GM18505 (cell line): ENCODE measurements around the gene EGFL8.
A peak's percentile ranks its signal among the peaks of the same experiment; 100 is the strongest.

Experiments
- ATAC-seq: cut with Tn5 transposase; IDR thresholded peaks from one replicate; pipeline ENCODE4 v1.9.1; 2021; ENCODE audit not compliant: unreplicated experiment
- POLR2A ChIP-seq: IDR thresholded peaks from 4 replicates; pipeline ENCODE4 v1.6.1; 2011; ENCODE audit warnings: borderline replicate concordance; ENCODE audit not compliant: insufficient read depth, insufficient read length; ENCODE audit errors: extremely low read depth

Gene EGFL8

GRCh38 chr6:32164295-32164694 lies at the start of gene EGFL8:
Gene EGFL8 (plus strand): TSS chr6:32164595. CDS start chr6:32166166, 1,571 bp downstream.
- no peak for ATAC-seq
- TF ChIP-seq POLR2A: no peak

DNA sequence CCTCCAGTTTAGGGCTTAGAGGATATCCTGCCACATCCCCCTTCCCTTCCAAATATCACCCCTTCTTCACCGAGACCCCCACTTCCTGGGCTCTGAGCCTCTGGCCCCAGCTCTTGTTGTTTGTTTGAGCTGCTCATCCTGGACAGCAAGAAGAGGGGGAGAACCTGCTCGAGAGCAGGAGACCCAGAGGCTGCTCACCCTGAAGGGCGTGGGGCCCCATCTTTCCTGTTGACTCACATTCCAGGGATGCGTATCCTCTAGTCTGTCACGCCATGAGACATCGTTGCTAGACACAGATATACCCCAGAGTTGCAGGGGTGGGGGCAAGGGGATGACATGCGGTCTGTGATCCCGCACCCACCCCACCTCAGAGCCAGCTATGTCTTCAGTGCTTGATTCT lies 49.6 kb upstream of the EGFL8 start:
- ATAC-seq: no peak
- no peak for TF ChIP-seq POLR2A

GRCh38 chr6:32115623-32116022 lies 48.8 kb upstream of the EGFL8 start:
- no peak for ATAC-seq
- TF ChIP-seq POLR2A: no peak

GRCh38 chr6:32116674-32117073 lies 47.7 kb upstream of the EGFL8 start:
- ATAC-seq: no peak
- TF ChIP-seq POLR2A: no peak

GRCh38 chr6:32117461-32117860 lies 46.9 kb upstream of the EGFL8 start:
- no peak for TF ChIP-seq POLR2A
- ATAC-seq: no peak

DNA sequence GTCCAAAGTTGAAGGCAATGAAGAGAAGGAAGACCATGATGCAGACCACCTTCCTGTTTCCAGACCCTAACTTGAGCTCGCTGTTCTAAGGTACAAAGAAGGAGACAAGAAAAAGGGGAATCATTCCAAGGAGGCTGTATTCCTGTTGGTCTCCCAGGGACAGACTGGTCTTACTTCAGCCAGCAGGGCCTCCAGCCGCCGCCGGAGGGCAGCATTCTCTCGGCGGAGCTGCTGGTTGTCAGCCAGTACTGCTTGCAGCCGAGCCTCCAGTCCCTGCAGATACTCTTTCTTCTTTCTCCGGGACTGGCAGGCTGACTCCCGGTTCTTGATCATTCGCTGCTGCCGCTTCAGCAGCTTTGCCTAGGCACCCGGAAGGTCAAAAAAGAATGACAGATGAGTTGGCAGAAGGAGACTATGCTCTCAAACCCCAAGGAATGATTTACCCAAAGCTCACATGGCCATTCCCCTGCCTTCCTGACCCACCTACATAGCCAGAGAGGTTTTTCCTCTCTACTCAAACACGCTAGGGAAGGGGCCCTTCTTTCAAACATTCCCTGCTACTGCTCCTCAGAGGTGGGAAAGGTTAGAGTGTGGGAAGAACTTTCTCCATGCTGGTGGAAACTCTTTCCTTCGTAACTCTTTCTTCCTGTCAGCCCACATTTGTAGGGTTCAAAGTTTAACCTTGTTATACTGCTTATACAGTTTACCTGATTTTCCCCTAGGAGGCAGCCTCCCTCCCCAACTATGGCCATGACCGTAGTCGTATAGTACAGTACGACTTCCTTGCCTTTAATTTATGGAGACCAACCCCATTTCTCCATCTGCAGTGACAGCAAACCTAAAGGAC lies 45.4 kb upstream of the EGFL8 start:
- ATAC-seq: no peak
- TF ChIP-seq POLR2A: no peak

DNA sequence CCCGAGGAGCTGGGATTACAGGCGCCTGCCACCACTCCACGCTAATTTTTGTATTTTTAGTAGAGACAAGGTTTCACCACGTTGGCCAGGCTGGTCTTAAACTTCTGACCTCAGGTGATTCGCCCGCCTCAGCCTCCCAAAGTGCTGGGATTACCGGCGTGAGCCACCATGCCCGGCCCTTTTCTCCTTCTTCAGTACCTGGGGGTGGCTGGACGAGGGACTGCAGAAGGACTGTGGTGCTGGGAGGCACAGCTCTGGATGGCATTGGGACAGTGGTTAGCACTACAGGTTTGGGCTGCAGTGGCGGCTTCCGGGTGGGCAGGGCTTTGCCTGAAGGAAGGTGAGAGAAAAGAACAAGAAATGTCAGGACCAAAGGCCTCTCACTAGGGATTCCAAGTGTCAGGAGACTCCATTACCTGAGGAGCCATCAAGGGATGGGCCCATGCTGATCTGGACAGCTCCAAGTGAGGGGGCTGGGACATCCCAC lies 43.8 kb upstream of the EGFL8 start:
- no peak for TF ChIP-seq POLR2A
- ATAC-seq: no peak

GRCh38 chr6:32123681-32124080 lies 40.7 kb upstream of the EGFL8 start:
- ATAC-seq: no peak
- no peak for TF ChIP-seq POLR2A

DNA sequence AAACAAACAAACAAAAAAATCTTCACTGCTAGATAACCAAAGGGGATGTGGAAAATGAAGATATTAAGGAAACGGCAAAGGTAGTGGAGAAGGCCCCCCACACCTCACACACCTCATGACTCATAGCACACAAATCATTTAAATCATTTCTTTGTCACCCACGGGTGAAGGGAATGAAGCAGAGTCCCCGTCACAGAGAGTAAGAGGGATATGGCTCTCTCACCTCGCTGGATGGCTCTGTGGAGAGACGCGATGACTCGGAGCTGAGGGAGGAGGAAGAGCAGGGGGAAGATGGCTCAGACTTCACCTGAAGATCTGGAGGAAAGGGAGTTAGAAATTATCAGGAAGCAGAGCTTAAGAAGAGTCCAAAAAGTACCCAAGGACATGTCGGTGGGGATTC lies 37.5 kb upstream of the EGFL8 start:
- ATAC-seq: no peak
- TF ChIP-seq POLR2A: no peak

DNA sequence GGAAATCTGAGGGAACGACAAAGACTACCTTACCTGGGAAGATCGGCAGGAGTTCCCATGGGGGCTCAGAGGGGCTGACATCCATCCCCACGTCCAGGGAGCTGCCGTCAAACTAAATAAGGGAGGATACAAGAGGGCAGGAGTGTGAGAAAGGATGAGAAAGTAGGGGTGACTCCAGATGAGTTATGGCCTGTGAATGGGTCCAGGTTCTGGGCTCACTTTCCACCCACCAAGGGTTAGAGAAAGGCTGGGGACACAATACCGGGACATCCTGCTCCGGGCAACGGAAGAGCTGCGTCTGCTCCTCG lies 37.0 kb upstream of the EGFL8 start:
- no peak for TF ChIP-seq POLR2A
- no peak for ATAC-seq

- ATAC-seq: peak; percentile 81
- TF ChIP-seq POLR2A: peak; percentile 79
These were observed 36.4 kb upstream of the EGFL8 start, which contains the start of gene ATF6B for GRCh38 chr6:32127717-32128592. Gene ATF6B (minus strand): TSS chr6:32128246. CDS start chr6:32128207, 39 bp downstream.

DNA sequence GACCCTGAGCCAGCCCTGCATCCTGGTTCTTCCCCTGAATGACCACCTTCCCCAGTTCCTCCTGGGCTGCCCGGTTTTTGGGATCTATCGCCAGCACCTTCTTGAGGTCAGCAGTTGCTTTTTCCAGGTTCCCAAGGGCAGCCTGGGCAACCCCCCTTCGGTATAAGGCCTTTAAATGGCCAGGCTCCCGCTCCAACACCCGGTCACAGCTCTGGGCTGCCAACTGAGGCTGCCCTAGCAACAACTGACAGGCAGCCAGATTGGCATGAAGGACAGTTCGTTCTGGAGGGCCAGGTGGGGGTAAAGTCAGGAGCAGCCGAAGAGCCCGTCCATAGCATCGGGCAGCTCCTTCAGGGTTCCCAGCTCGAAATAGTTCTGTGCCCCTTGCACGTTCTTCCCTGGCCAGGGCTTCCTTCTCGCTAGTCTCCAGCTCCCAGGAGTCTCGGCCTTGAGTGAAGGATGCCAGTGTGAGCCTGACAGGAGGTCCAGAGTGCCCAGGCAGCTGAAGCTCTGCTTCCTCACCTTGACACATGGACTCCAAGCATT lies 35.6 kb upstream of the EGFL8 start:
- TF ChIP-seq POLR2A: no peak

GRCh38 chr6:32129297-32130088 lies 34.9 kb upstream of the EGFL8 start:
- no peak for ATAC-seq
- no peak for TF ChIP-seq POLR2A

More for the DNA sequence above, 35.6 kb upstream of the EGFL8 start:
- no peak for ATAC-seq
